ENCODE results near the gene PTPRN2.

Gene PTPRN2

DNA sequence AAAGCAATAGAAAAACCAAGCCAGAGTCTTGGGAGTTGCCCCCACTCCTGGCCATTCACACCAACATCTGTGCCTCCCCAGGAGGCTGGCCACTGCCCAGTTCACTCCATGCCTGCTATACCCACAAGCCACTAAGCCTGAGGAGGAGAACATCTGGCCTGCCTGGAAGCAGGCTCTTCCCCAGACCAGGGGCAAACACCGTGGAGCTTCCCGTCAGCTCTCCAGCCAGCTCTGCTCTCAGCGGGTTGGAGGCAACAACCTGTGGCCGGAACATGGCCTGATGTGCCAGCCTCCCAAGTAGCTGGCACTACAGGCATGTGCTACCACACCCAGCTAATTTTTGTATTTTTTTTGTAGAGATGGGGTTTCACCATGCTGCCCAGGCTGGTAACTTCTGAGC, 9.1 kb upstream of the PTPRN2 start:
- CTCF ChIA-PET, result no interaction called here
- no peak for DNase-seq (ENCODE audit: extremely low spot score)
- POLR2A ChIA-PET, result no interaction called here
- no peak for TF ChIP-seq BHLHE40 (IDR thresholded peaks at IDR 0.05; ENCODE audit: borderline replicate concordance)
- TF ChIP-seq HDGF (IDR thresholded peaks at IDR 0.05; ENCODE audit: borderline replicate concordance), result no peak
- TF ChIP-seq FOXM1 (IDR thresholded peaks at IDR 0.05; ENCODE audit: borderline replicate concordance), result no peak
- TF ChIP-seq FOXA1 (IDR thresholded peaks at IDR 0.05), result no peak
- no peak for TF ChIP-seq FOXK2 (IDR thresholded peaks at IDR 0.05)
- no peak for TF ChIP-seq ARNT (IDR thresholded peaks at IDR 0.05)
- no peak for TF ChIP-seq L3MBTL2 (conservative IDR thresholded peaks at IDR 0.05)
- no peak for TF ChIP-seq ZNF384 (IDR thresholded peaks at IDR 0.05)

DNA sequence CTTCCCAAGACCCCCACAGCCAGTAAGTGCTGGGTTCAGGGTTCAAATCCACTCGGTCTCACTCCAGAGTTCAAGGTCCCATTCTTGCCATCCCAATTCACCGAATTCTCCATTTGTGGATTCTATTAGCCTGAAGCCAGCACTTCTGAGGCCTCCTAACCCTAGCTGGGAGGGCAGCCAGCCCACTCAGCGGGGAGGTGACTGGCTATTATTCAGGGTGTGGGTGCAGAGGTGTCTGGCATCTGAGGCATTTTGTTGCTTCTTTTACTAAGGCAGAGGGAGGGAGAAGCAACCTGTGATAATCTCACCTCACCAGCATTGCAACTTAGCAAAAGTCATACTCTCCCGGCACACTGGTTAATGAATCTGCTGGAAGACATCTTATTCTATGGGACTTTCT, 8.7 kb upstream of the PTPRN2 start:
- ChIA-PET CTCF (no interaction called here), POLR2A (no interaction called here)
- TF ChIP-seq, protein P1, sequence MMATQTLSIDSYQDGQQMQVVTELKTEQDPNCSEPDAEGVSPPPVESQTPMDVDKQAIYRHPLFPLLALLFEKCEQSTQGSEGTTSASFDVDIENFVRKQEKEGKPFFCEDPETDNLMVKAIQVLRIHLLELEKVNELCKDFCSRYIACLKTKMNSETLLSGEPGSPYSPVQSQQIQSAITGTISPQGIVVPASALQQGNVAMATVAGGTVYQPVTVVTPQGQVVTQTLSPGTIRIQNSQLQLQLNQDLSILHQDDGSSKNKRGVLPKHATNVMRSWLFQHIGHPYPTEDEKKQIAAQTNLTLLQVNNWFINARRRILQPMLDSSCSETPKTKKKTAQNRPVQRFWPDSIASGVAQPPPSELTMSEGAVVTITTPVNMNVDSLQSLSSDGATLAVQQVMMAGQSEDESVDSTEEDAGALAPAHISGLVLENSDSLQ (IDR thresholded peaks at IDR 0.05), result no peak
- TF ChIP-seq ELF4 (IDR thresholded peaks at IDR 0.05) (no peak), LEF1 (IDR thresholded peaks at IDR 0.05; ENCODE audit: borderline replicate concordance) (no peak), CTBP1 (IDR thresholded peaks at IDR 0.05; ENCODE audit: borderline replicate concordance) (no peak), NFRKB (IDR thresholded peaks at IDR 0.05) (no peak), TARDBP (IDR thresholded peaks at IDR 0.05) (no peak), FOXK2 (IDR thresholded peaks at IDR 0.05) (no peak), SP1 (IDR thresholded peaks at IDR 0.05) (no peak), FOXA1 (IDR thresholded peaks at IDR 0.05) (no peak)
- no peak for DNase-seq (ENCODE audit: extremely low spot score)

DNA sequence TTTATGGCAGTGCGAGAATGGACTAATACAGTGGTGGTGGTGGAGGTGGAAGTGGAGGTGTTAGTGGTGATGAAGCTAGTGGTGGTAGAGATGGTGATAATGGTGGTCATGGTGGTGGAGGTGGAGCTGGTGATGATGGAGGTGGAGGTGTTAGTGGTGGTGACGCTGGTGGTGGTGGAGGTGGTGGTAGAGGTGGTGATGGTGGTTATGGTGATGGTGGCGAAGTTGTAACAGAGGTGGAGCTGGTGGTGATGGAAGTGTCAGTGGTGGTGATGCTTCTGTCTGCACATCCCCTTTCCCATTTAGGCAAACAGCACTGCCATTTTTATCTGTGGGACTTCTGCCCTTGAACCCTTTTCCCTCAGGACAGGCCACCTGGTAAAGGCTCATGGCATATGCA, 7.4 kb upstream of the PTPRN2 start:
- ChIA-PET POLR2A (no interaction called here), CTCF (no interaction called here)
- TF ChIP-seq FOXA1 (IDR thresholded peaks at IDR 0.05), result no peak
- TF ChIP-seq SUZ12 (IDR thresholded peaks at IDR 0.05), result no peak
- TF ChIP-seq, protein P1 (IDR thresholded peaks at IDR 0.05), result no peak
- TF ChIP-seq ELF4 (IDR thresholded peaks at IDR 0.05), result no peak
- DNase-seq (ENCODE audit: extremely low spot score), result no peak

DNA sequence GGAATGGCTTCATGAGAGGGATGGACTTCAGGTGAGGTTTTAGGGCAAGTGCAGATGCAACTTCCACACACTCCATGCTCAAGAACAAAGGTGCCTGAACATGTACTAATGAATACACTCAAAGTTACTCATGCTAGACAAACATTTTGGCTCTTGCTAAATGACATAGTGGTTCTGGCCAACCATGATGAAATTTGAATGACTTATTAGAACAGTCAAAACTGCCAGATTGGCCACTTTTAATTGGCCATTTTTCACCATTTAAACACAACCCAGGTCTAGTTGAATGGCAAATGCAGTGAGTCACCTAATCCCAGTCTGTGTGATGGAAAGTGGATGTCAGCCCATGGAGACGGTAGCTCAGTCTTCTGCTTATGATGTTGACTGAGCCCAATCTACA, 4.9 kb upstream of the PTPRN2 start:
- CTCF ChIA-PET, result interaction anchor here (0.9 kb wide), 1 partner anchor 33 kb away, joined by 3 read pairs; no protein-coding TSS in a partner anchor
- POLR2A ChIA-PET, result no interaction called here
- no peak for TF ChIP-seq LEF1 (IDR thresholded peaks at IDR 0.05; ENCODE audit: borderline replicate concordance)
- no peak for TF ChIP-seq L3MBTL2 (conservative IDR thresholded peaks at IDR 0.05)
- no peak for TF ChIP-seq ARNT (IDR thresholded peaks at IDR 0.05)
- TF ChIP-seq CTBP1 (IDR thresholded peaks at IDR 0.05; ENCODE audit: borderline replicate concordance), result no peak
- no peak for TF ChIP-seq ELF4 (IDR thresholded peaks at IDR 0.05)
- no peak for TF ChIP-seq TARDBP (IDR thresholded peaks at IDR 0.05)
- no peak for DNase-seq (ENCODE audit: extremely low spot score)

DNA sequence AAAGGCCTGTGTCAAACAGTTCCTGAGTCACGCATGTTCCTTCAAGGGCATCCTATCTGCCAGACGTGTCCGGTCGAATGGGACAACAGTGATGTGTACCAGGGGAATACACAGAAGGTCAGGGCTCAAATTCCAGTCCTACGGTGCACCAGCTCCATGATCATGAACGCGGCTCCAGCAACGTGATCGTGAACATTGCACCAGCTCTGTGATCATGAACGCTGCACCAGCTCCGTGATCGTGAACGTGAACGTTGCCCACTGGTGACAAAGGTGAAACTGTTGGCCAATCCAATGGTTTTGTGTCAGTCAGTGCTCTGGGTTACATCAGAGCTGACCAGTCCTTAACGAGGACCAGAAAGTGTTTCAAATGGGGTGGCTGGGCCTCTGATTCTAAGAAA, 4.3 kb upstream of the PTPRN2 start:
- ChIA-PET CTCF (no interaction called here), POLR2A (no interaction called here)
- TF ChIP-seq FOXA1 (IDR thresholded peaks at IDR 0.05), result no peak
- no peak for TF ChIP-seq ARNT (IDR thresholded peaks at IDR 0.05)
- TF ChIP-seq ZNF384 (IDR thresholded peaks at IDR 0.05), result no peak
- TF ChIP-seq BHLHE40 (IDR thresholded peaks at IDR 0.05; ENCODE audit: borderline replicate concordance), result no peak
- no peak for TF ChIP-seq ELF4 (IDR thresholded peaks at IDR 0.05)
- no peak for TF ChIP-seq L3MBTL2 (conservative IDR thresholded peaks at IDR 0.05)
- TF ChIP-seq FOXM1 (IDR thresholded peaks at IDR 0.05; ENCODE audit: borderline replicate concordance), result no peak
- no peak for TF ChIP-seq LEF1 (IDR thresholded peaks at IDR 0.05; ENCODE audit: borderline replicate concordance)
- no peak for DNase-seq (ENCODE audit: extremely low spot score)

DNA sequence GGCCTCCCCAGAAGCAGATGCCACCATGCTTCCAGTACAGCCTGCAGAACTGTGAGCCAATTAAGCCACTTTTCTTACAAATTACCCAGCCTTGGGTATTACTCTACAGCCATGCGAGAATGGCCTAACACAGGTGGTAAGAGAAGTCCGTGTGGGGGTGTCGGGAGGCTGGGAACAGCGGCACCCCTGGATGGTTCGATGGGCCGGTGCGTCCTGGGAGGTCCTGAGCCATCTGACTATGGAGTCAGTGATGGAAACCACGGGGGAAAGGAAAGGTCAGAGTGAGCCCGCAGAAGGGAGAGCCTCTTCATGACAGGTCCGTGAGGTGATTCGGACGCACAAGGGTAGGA, 2.5 kb upstream of the PTPRN2 start:
- no peak for TF ChIP-seq LEF1 (IDR thresholded peaks at IDR 0.05; ENCODE audit: borderline replicate concordance)
- TF ChIP-seq ARNT (IDR thresholded peaks at IDR 0.05), result no peak
- no peak for TF ChIP-seq CTBP1 (IDR thresholded peaks at IDR 0.05; ENCODE audit: borderline replicate concordance)
- TF ChIP-seq TARDBP (IDR thresholded peaks at IDR 0.05), result no peak
- TF ChIP-seq, protein P1 (IDR thresholded peaks at IDR 0.05), result no peak
- no peak for TF ChIP-seq FOXA1 (IDR thresholded peaks at IDR 0.05)
- TF ChIP-seq L3MBTL2 (conservative IDR thresholded peaks at IDR 0.05), result no peak
- no peak for TF ChIP-seq NFRKB (IDR thresholded peaks at IDR 0.05)
- TF ChIP-seq FOXK2 (IDR thresholded peaks at IDR 0.05), result no peak
- TF ChIP-seq ZNF384 (IDR thresholded peaks at IDR 0.05), result no peak
- no peak for TF ChIP-seq ELF4 (IDR thresholded peaks at IDR 0.05)
- POLR2A ChIA-PET, result no interaction called here
- CTCF ChIA-PET, result no interaction called here
- DNase-seq (ENCODE audit: extremely low spot score), result no peak

DNA sequence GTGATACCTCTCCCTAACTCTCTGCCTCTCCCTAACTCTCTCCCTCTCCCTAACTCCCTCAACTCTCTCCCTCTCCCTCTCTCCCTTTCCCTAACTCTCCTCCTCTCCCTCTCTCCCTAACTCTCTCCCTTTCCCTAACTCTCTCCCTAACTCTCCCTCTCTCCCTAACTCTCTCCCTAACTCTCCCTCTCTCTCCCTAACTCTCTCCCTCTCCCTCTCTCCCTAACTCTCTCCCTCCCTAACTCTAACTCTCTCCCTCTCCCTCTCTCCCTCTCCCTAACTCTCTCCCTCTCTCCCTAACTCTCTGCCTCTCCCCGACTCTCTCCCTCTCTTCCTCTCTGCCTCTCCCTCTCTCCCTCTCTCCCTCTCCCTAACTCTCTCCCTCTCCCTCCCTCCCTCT, 2.0 kb upstream of the PTPRN2 start:
- no peak for DNase-seq (ENCODE audit: extremely low spot score)
- ChIA-PET POLR2A (no interaction called here), CTCF (interaction anchor here (0.7 kb wide), 1 partner anchor 18 kb away, joined by 4 read pairs; no protein-coding TSS in a partner anchor)
- TF ChIP-seq FOXK2 (IDR thresholded peaks at IDR 0.05) (no peak), BHLHE40 (IDR thresholded peaks at IDR 0.05; ENCODE audit: borderline replicate concordance) (no peak), FOXA1 (IDR thresholded peaks at IDR 0.05) (no peak), L3MBTL2 (conservative IDR thresholded peaks at IDR 0.05) (no peak), ZNF384 (IDR thresholded peaks at IDR 0.05) (no peak), ARNT (IDR thresholded peaks at IDR 0.05) (no peak), TARDBP (IDR thresholded peaks at IDR 0.05) (no peak), HDGF (IDR thresholded peaks at IDR 0.05; ENCODE audit: borderline replicate concordance) (no peak), ELF4 (IDR thresholded peaks at IDR 0.05) (no peak), FOXM1 (IDR thresholded peaks at IDR 0.05; ENCODE audit: borderline replicate concordance) (no peak), LEF1 (IDR thresholded peaks at IDR 0.05; ENCODE audit: borderline replicate concordance) (no peak), SP1 (IDR thresholded peaks at IDR 0.05) (no peak), CTBP1 (IDR thresholded peaks at IDR 0.05; ENCODE audit: borderline replicate concordance) (no peak), NFRKB (IDR thresholded peaks at IDR 0.05) (no peak), SUZ12 (IDR thresholded peaks at IDR 0.05) (no peak)
- TF ChIP-seq, protein P1 (IDR thresholded peaks at IDR 0.05), result no peak
